HG03064 (cell line): ENCODE results near the gene PCBD2.
"Not testable (repeated sequence)": the region's sequence is repeated elsewhere in the genome, so short reads cannot be mapped to it uniquely, and the experiment has no call there.

Experiments
- ATAC-seq: cut with Tn5 transposase; IDR thresholded peaks from one replicate; pipeline ENCODE4 v1.9.1; 2021; ENCODE audit warnings: low read depth; ENCODE audit not compliant: unreplicated experiment

PCBD2 gene

GRCh38 chr5:134904610-134905245 lies at the start of gene PCBD2:
Gene PCBD2 (plus strand): TSS chr5:134905131. CDS start chr5:134905140, 9 bp downstream.
- peak; percentile 83 for ATAC-seq

GRCh38 chr5:134856465-134856864 lies 48.5 kb upstream of the PCBD2 start:
- ATAC-seq: not testable (repeated sequence)

- ATAC-seq: no peak
Measured at GRCh38 chr5:134857401-134857800, 47.5 kb upstream of the PCBD2 start.

GRCh38 chr5:134864707-134865106 lies 40.2 kb upstream of the PCBD2 start:
- no peak for ATAC-seq

- ATAC-seq: no peak
Measured at GRCh38 chr5:134873494-134873893, 31.4 kb upstream of the PCBD2 start.

- peak; percentile 73 for ATAC-seq
Measured at GRCh38 chr5:134873987-134874830, 30.7 kb upstream of the PCBD2 start, which contains the start of gene TXNDC15. Gene TXNDC15 (plus strand): TSS chr5:134874371. CDS start chr5:134874428, 57 bp downstream.

- peak; percentile 22 for ATAC-seq
Measured at GRCh38 chr5:134874831-134875655, 29.9 kb upstream of the PCBD2 start.

- ATAC-seq: no peak
Measured at GRCh38 chr5:134877159-134877558, 27.8 kb upstream of the PCBD2 start.

- no peak for ATAC-seq
Measured at GRCh38 chr5:134878403-134878802, 26.5 kb upstream of the PCBD2 start.

- ATAC-seq: no peak
Measured at GRCh38 chr5:134879456-134879855, 25.5 kb upstream of the PCBD2 start.

GRCh38 chr5:134880937-134881336 lies 24.0 kb upstream of the PCBD2 start:
- ATAC-seq: not testable (repeated sequence)

GRCh38 chr5:134881711-134882110 lies 23.2 kb upstream of the PCBD2 start:
- not testable (repeated sequence) for ATAC-seq

GRCh38 chr5:134887593-134888159 lies 17.3 kb upstream of the PCBD2 start:
- no peak for ATAC-seq

GRCh38 chr5:134889335-134889734 lies 15.6 kb upstream of the PCBD2 start:
- ATAC-seq: no peak

- ATAC-seq: no peak
Measured at GRCh38 chr5:134891473-134891872, 13.5 kb upstream of the PCBD2 start.

- ATAC-seq: no peak
Measured at GRCh38 chr5:134892282-134892681, 12.6 kb upstream of the PCBD2 start.

- ATAC-seq: no peak
Measured at GRCh38 chr5:134892926-134893325, 12.0 kb upstream of the PCBD2 start.

- no peak for ATAC-seq
Measured at GRCh38 chr5:134893748-134894505, 11.0 kb upstream of the PCBD2 start.

GRCh38 chr5:134902071-134902801 lies 2.7 kb upstream of the PCBD2 start:
- no peak for ATAC-seq
